ENCODE data around the gene FBXO27.
"Not testable (repeated sequence)": the region's sequence is repeated elsewhere in the genome, so short reads cannot be mapped to it uniquely, and the experiment has no call there.

DNA sequence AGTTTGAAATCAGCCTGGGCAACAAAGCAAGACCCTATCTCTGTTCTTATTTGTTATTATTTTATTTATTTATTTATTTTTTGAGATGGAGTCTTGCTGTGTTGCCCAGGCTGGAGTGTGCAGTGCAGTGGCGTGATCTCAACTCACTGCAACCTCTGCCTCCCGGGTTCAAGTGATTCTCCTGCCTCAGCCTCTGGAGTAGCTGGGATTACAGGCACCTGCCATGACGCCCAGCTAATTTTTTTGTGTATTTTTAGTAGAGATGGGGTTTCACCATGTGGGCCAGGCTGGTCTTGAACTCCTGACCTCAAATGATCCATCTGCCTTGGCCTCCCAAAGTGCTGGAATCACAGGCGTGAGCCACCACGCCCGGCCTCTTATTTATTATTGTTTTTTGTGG is 44.6 kb downstream of the FBXO27 start:
- TF ChIP-seq HDGF (IDR thresholded peaks at IDR 0.05; ENCODE audit: borderline replicate concordance); ARNT (IDR thresholded peaks at IDR 0.05); BHLHE40 (IDR thresholded peaks at IDR 0.05; ENCODE audit: borderline replicate concordance); SUZ12 (IDR thresholded peaks at IDR 0.05); SP1 (IDR thresholded peaks at IDR 0.05); ELF4 (IDR thresholded peaks at IDR 0.05); ZNF384 (IDR thresholded peaks at IDR 0.05); L3MBTL2 (conservative IDR thresholded peaks at IDR 0.05); FOXM1 (IDR thresholded peaks at IDR 0.05; ENCODE audit: borderline replicate concordance); TARDBP (IDR thresholded peaks at IDR 0.05); NFRKB (IDR thresholded peaks at IDR 0.05); LEF1 (IDR thresholded peaks at IDR 0.05; ENCODE audit: borderline replicate concordance); FOXK2 (IDR thresholded peaks at IDR 0.05): not testable (repeated sequence)
- TF ChIP-seq, protein P1, sequence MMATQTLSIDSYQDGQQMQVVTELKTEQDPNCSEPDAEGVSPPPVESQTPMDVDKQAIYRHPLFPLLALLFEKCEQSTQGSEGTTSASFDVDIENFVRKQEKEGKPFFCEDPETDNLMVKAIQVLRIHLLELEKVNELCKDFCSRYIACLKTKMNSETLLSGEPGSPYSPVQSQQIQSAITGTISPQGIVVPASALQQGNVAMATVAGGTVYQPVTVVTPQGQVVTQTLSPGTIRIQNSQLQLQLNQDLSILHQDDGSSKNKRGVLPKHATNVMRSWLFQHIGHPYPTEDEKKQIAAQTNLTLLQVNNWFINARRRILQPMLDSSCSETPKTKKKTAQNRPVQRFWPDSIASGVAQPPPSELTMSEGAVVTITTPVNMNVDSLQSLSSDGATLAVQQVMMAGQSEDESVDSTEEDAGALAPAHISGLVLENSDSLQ (IDR thresholded peaks at IDR 0.05) = not testable (repeated sequence)
